ENCODE data around the gene AKAP8. TPM values are rescaled to one million over a fixed set of nuclear protein-coding genes. Genes with fewer than 3 reads are reported as not detected.
"Not testable (repeated sequence)": the region's sequence is repeated elsewhere in the genome, so short reads cannot be mapped to it uniquely, and the experiment has no call there.

AKAP8 gene
- total RNA-seq, 4 donors from 2014 or later: 21.6 to 75.2 (median 47.5) TPM

GRCh38 chr19:15368051-15368632 is 11.4 kb downstream of the AKAP8 start:
- intact Hi-C loops (cut with DNase I; ENCODE audit: low total_unique reads) (no loop called here), in situ Hi-C loops (cut with MboI; ENCODE audit: low pct_ligation_motif_present in 1 of 4, low pct_unique_long_range_greater_than_20kb in 1 of 4, low sequenced_read_pairs in 3 of 4) (no loop called here)
- Histone ChIP-seq H3K4me1 (no peaks in the 10 kb centered on the region), H3K27ac (peak overlapping the region in 1 of 4 donors; percentile 19), H3K4me3 (no peak overlapping the region), H3K36me3 (peaks cover 0 to 75% (median 35%) of the 10 kb centered on the region in 4 donors), H3K27me3 (no peaks in the 10 kb centered on the region), H3K9me3 (no peaks in the 10 kb centered on the region)
- WGBS, 2 donors (ENCODE audit: low coverage in 1 of 2): 94 to 100% methylated on average over 2 to 24 of the region's 24 CpGs
- no peak for DNase-seq
- TF ChIP-seq CTCF (IDR thresholded peaks at IDR 0.05) (no peak), EP300 (IDR thresholded peaks at IDR 0.05; ENCODE audit: low read depth) (no peak), POLR2A (IDR thresholded peaks at IDR 0.05) (no peak), POLR2AphosphoS5 (IDR thresholded peaks at IDR 0.05) (no peak)

GRCh38 chr19:15367439-15367838 is 12.1 kb downstream of the AKAP8 start:
- in situ Hi-C loops (cut with MboI; ENCODE audit: low pct_ligation_motif_present in 1 of 4, low pct_unique_long_range_greater_than_20kb in 1 of 4, low sequenced_read_pairs in 3 of 4): no loop called here
- Histone ChIP-seq H3K4me1 (no peaks in the 10 kb centered on the region), H3K27ac (peak overlapping the region in 1 of 4 donors; percentile 19), H3K9me3 (no peaks in the 10 kb centered on the region), H3K4me3 (no peak overlapping the region), H3K36me3 (peaks cover 0 to 69% (median 35%) of the 10 kb centered on the region in 4 donors), H3K27me3 (no peaks in the 10 kb centered on the region)
- DNase-seq: no peak
- no peak for TF ChIP-seq EP300 (IDR thresholded peaks at IDR 0.05; ENCODE audit: low read depth)
- TF ChIP-seq POLR2A (IDR thresholded peaks at IDR 0.05): no peak
- TF ChIP-seq CTCF (IDR thresholded peaks at IDR 0.05): no peak
- TF ChIP-seq POLR2AphosphoS5 (IDR thresholded peaks at IDR 0.05): no peak
- intact Hi-C loops (cut with DNase I; ENCODE audit: low total_unique reads): no loop called here
- WGBS, 2 donors (ENCODE audit: low coverage in 1 of 2): 81 to 83% methylated on average over 1 to 3 of the region's 3 CpGs

- no peak overlapping the region for H3K27ac ChIP-seq
- H3K36me3 ChIP-seq: peaks cover 0 to 67% (median 32%) of the 10 kb centered on the region in 4 donors
- no peaks in the 10 kb centered on the region for H3K9me3 ChIP-seq
- no peak for DNase-seq
- 82 to 94% methylated on average over 2 to 6 of the region's 6 CpGs for WGBS, 2 donors (ENCODE audit: low coverage in 1 of 2)
- in situ Hi-C loops (cut with MboI; ENCODE audit: low pct_ligation_motif_present in 1 of 4, low pct_unique_long_range_greater_than_20kb in 1 of 4, low sequenced_read_pairs in 3 of 4): no loop called here
- H3K4me3 ChIP-seq: no peak overlapping the region
- TF ChIP-seq EP300 (IDR thresholded peaks at IDR 0.05; ENCODE audit: low read depth): no peak
- TF ChIP-seq POLR2A (IDR thresholded peaks at IDR 0.05): no peak
- TF ChIP-seq POLR2AphosphoS5 (IDR thresholded peaks at IDR 0.05): no peak
- TF ChIP-seq CTCF (IDR thresholded peaks at IDR 0.05): no peak
- H3K4me1 ChIP-seq: no peaks in the 10 kb centered on the region
- intact Hi-C loops (cut with DNase I; ENCODE audit: low total_unique reads): no loop called here
- no peaks in the 10 kb centered on the region for H3K27me3 ChIP-seq
Observed at GRCh38 chr19:15365264-15365663, 14.3 kb downstream of the AKAP8 start.

- peaks cover 0 to 66% (median 32%) of the 10 kb centered on the region in 4 donors for H3K36me3 ChIP-seq
- H3K9me3 ChIP-seq; H3K4me1 ChIP-seq; H3K27ac ChIP-seq; H3K27me3 ChIP-seq; DNase-seq; H3K4me3 ChIP-seq; intact Hi-C loops (cut with DNase I; ENCODE audit: low total_unique reads); in situ Hi-C loops (cut with MboI; ENCODE audit: low pct_ligation_motif_present in 1 of 4, low pct_unique_long_range_greater_than_20kb in 1 of 4, low sequenced_read_pairs in 3 of 4): not testable (repeated sequence)
- 46% methylated on average over 3 of the region's 3 CpGs; no CpG with 5 or more reads in 1 of the 2 donors for WGBS, 2 donors (ENCODE audit: low coverage in 1 of 2)
Observed at GRCh38 chr19:15363791-15364190, 15.8 kb downstream of the AKAP8 start.

- DNase-seq; in situ Hi-C loops (cut with MboI; ENCODE audit: low pct_ligation_motif_present in 1 of 4, low pct_unique_long_range_greater_than_20kb in 1 of 4, low sequenced_read_pairs in 3 of 4); H3K27ac ChIP-seq; H3K27me3 ChIP-seq; H3K4me3 ChIP-seq; H3K4me1 ChIP-seq; intact Hi-C loops (cut with DNase I; ENCODE audit: low total_unique reads); H3K9me3 ChIP-seq: not testable (repeated sequence)
- peaks cover 0 to 68% (median 32%) of the 10 kb centered on the region in 4 donors for H3K36me3 ChIP-seq
- 100% methylated on average over 5 of the region's 30 CpGs; no CpG with 5 or more reads in 1 of the 2 donors for WGBS, 2 donors (ENCODE audit: low coverage in 1 of 2)
Observed at GRCh38 chr19:15363048-15363447, 16.5 kb downstream of the AKAP8 start.

- H3K4me1 ChIP-seq; H3K27me3 ChIP-seq; DNase-seq; H3K9me3 ChIP-seq; intact Hi-C loops (cut with DNase I; ENCODE audit: low total_unique reads); H3K27ac ChIP-seq; in situ Hi-C loops (cut with MboI; ENCODE audit: low pct_ligation_motif_present in 1 of 4, low pct_unique_long_range_greater_than_20kb in 1 of 4, low sequenced_read_pairs in 3 of 4); H3K4me3 ChIP-seq: not testable (repeated sequence)
- H3K36me3 ChIP-seq: peaks cover 0 to 63% (median 28%) of the 10 kb centered on the region in 4 donors
- WGBS, 2 donors (ENCODE audit: low coverage in 1 of 2): 52 to 73% methylated on average over 2 to 4 of the region's 4 CpGs
Observed at GRCh38 chr19:15360015-15360414, 19.6 kb downstream of the AKAP8 start.
